Activated naive CD8-positive, alpha-beta T cell treated with anti-CD3 and anti-CD28 coated beads, Interleukin-2, amount 10 ng/mL, durations not matched to agents 7 days and 5 days (primary cell): ENCODE results near the gene GTPBP6. TPM values are rescaled to one million over a fixed set of nuclear protein-coding genes. Genes with fewer than 3 reads are reported as not detected.
"Not testable (repeated sequence)": the region's sequence is repeated elsewhere in the genome, so short reads cannot be mapped to it uniquely, and the experiment has no call there.

Experiments used
- ATAC-seq: fragments of 150-1000 bp; cut with Tn5 transposase; one replicate; pipeline ENCODE4 v1.10.0; 2021; ENCODE audit warnings: low read depth, moderate library complexity
- POLR2A ChIA-PET: fragments of 350-600 bp; sonication (Branson Sonifier 250); formaldehyde crosslinking; loops from one replicate; lab custom pipeline; 2021; ENCODE audit warnings: antibody characterized with exemption; lab: Charles Lee
- DNase-seq: peaks from one replicate; pipeline ENCODE4 v3.0.0; 2021
- H3K27ac Mint-ChIP-seq: one replicate; pipeline ENCODE4 v1.8.0; 2022; ENCODE audit warnings: mild to moderate bottlenecking, mixed read lengths
- H3K27me3 Mint-ChIP-seq: one replicate; pipeline ENCODE4 v1.8.0; 2022; ENCODE audit warnings: mild to moderate bottlenecking, moderate library complexity, mixed read lengths
- H3K36me3 Mint-ChIP-seq: one replicate; pipeline ENCODE4 v1.8.0; 2021; ENCODE audit warnings: mild to moderate bottlenecking, mixed read lengths
- H3K4me1 Mint-ChIP-seq: one replicate; pipeline ENCODE4 v1.8.0; 2021; ENCODE audit warnings: mixed read lengths
- H3K4me3 Mint-ChIP-seq: one replicate; pipeline ENCODE4 v1.8.0; 2022; ENCODE audit warnings: mild to moderate bottlenecking, moderate library complexity, mixed read lengths
- H3K9me3 Mint-ChIP-seq: one replicate; pipeline ENCODE4 v1.8.0; 2021; ENCODE audit warnings: mixed read lengths
- total RNA-seq, 2 experiments: library from RNA; stranded (reverse); gene quantifications; one replicate each; pipeline ENCODE4 v1.2.3, GENCODE V29; 2021

GTPBP6 gene
- total RNA-seq, 2 experiments from 2014 or later: 63.1 to 64.5 TPM

GRCh38 chrX:311156-312129 lies 7.2 kb downstream of the GTPBP6 start:
- peaks cover 22% of the 10 kb centered on the region for H3K36me3 Mint-ChIP-seq
- no peak overlapping the region for H3K4me3 Mint-ChIP-seq
- ATAC-seq (no peak), DNase-seq (no peak)
- peak overlapping the region; percentile 67 for H3K27ac Mint-ChIP-seq
- H3K27me3 Mint-ChIP-seq: no peaks in the 10 kb centered on the region
- POLR2A ChIA-PET: no interaction called here
- no peaks in the 10 kb centered on the region for H3K9me3 Mint-ChIP-seq
- H3K4me1 Mint-ChIP-seq: peaks cover 5% of the 10 kb centered on the region

- no peaks in the 10 kb centered on the region for H3K27me3 Mint-ChIP-seq
- no peak overlapping the region for H3K4me3 Mint-ChIP-seq
- ATAC-seq (no peak), DNase-seq (no peak)
- no peak overlapping the region for H3K27ac Mint-ChIP-seq
- POLR2A ChIA-PET: no interaction called here
- peaks cover 24% of the 10 kb centered on the region for H3K36me3 Mint-ChIP-seq
- H3K4me1 Mint-ChIP-seq: peaks cover 5% of the 10 kb centered on the region
- no peaks in the 10 kb centered on the region for H3K9me3 Mint-ChIP-seq
Observed at GRCh38 chrX:310621-311155, 7.9 kb downstream of the GTPBP6 start.

- POLR2A ChIA-PET: no interaction called here
- H3K36me3 Mint-ChIP-seq: peaks cover 27% of the 10 kb centered on the region
- H3K27ac Mint-ChIP-seq: no peak overlapping the region
Observed at GRCh38 chrX:308821-309520, 9.6 kb downstream of the GTPBP6 start.

GRCh38 chrX:307261-308111 lies 11.1 kb downstream of the GTPBP6 start:
- POLR2A ChIA-PET: no interaction called here
- peaks cover 5% of the 10 kb centered on the region for H3K4me1 Mint-ChIP-seq
- no peak overlapping the region for H3K27ac Mint-ChIP-seq
- H3K27me3 Mint-ChIP-seq: no peaks in the 10 kb centered on the region
- H3K9me3 Mint-ChIP-seq: no peaks in the 10 kb centered on the region
- peaks cover 29% of the 10 kb centered on the region for H3K36me3 Mint-ChIP-seq
- DNase-seq: no peak
- no peak overlapping the region for H3K4me3 Mint-ChIP-seq
- ATAC-seq: no peak

More at GRCh38 chrX:308821-309520, 9.6 kb downstream of the GTPBP6 start:
- DNase-seq (no peak), ATAC-seq (no peak)
- Mint-ChIP-seq H3K4me3 (no peak overlapping the region), H3K27me3 (no peaks in the 10 kb centered on the region), H3K4me1 (peaks cover 5% of the 10 kb centered on the region), H3K9me3 (no peaks in the 10 kb centered on the region)

GRCh38 chrX:306614-307251 lies 11.9 kb downstream of the GTPBP6 start:
- H3K27me3 Mint-ChIP-seq, H3K9me3 Mint-ChIP-seq, DNase-seq, H3K4me1 Mint-ChIP-seq, H3K27ac Mint-ChIP-seq, ATAC-seq, H3K4me3 Mint-ChIP-seq, POLR2A ChIA-PET: not testable (repeated sequence)
- peaks cover 29% of the 10 kb centered on the region for H3K36me3 Mint-ChIP-seq

- H3K4me1 Mint-ChIP-seq, H3K27me3 Mint-ChIP-seq, H3K27ac Mint-ChIP-seq, H3K9me3 Mint-ChIP-seq, DNase-seq, H3K4me3 Mint-ChIP-seq, POLR2A ChIA-PET, ATAC-seq: not testable (repeated sequence)
- peaks cover 33% of the 10 kb centered on the region for H3K36me3 Mint-ChIP-seq
Observed at GRCh38 chrX:305781-306613, 12.6 kb downstream of the GTPBP6 start.

GRCh38 chrX:302975-303374 lies 15.6 kb downstream of the GTPBP6 start:
- Mint-ChIP-seq H3K27me3 (no peaks in the 10 kb centered on the region), H3K27ac (no peak overlapping the region), H3K9me3 (no peaks in the 10 kb centered on the region), H3K36me3 (peaks cover 39% of the 10 kb centered on the region), H3K4me3 (no peak overlapping the region), H3K4me1 (no peaks in the 10 kb centered on the region)
- no peak for DNase-seq
- ATAC-seq: no peak
- POLR2A ChIA-PET: no interaction called here

- Mint-ChIP-seq H3K4me3 (no peak overlapping the region), H3K27ac (no peak overlapping the region), H3K27me3 (no peaks in the 10 kb centered on the region), H3K36me3 (peaks cover 41% of the 10 kb centered on the region), H3K9me3 (no peaks in the 10 kb centered on the region), H3K4me1 (no peaks in the 10 kb centered on the region)
- no peak for DNase-seq
- POLR2A ChIA-PET: no interaction called here
- ATAC-seq: no peak
Observed at GRCh38 chrX:300334-300733, 18.3 kb downstream of the GTPBP6 start.

GRCh38 chrX:298993-299392 lies 19.6 kb downstream of the GTPBP6 start:
- Mint-ChIP-seq H3K4me1 (no peaks in the 10 kb centered on the region), H3K27me3 (no peaks in the 10 kb centered on the region), H3K27ac (no peak overlapping the region), H3K4me3 (no peak overlapping the region), H3K36me3 (peaks cover 43% of the 10 kb centered on the region), H3K9me3 (no peaks in the 10 kb centered on the region)
- ATAC-seq (no peak), DNase-seq (no peak)
- POLR2A ChIA-PET: no interaction called here

- no peak for DNase-seq
- no peak for ATAC-seq
- H3K27ac Mint-ChIP-seq: no peak overlapping the region
- H3K9me3 Mint-ChIP-seq: no peaks in the 10 kb centered on the region
- H3K4me1 Mint-ChIP-seq: no peaks in the 10 kb centered on the region
- H3K36me3 Mint-ChIP-seq: peaks cover 52% of the 10 kb centered on the region
- H3K27me3 Mint-ChIP-seq: no peaks in the 10 kb centered on the region
- no peak overlapping the region for H3K4me3 Mint-ChIP-seq
- POLR2A ChIA-PET: no interaction called here
Observed at GRCh38 chrX:295136-295535, 23.5 kb downstream of the GTPBP6 start.

- POLR2A ChIA-PET: no interaction called here
- Mint-ChIP-seq H3K27ac (no peak overlapping the region), H3K9me3 (no peaks in the 10 kb centered on the region), H3K36me3 (peaks cover 49% of the 10 kb centered on the region), H3K4me1 (no peaks in the 10 kb centered on the region), H3K27me3 (no peaks in the 10 kb centered on the region), H3K4me3 (no peak overlapping the region)
- DNase-seq (no peak), ATAC-seq (no peak)
Observed at GRCh38 chrX:292900-293897, 25.4 kb downstream of the GTPBP6 start.
